ENCODE results near the gene RRAGA.
"Not testable (repeated sequence)": the region's sequence is repeated elsewhere in the genome, so short reads cannot be mapped to it uniquely, and the experiment has no call there.

The RRAGA gene

GRCh38 chr9:19048966-19049916 is at the start of gene RRAGA:
Gene RRAGA (plus strand): TSS chr9:19049427. CDS start chr9:19049660, 233 bp downstream.
- DNase-seq = peak; percentile 95

DNA sequence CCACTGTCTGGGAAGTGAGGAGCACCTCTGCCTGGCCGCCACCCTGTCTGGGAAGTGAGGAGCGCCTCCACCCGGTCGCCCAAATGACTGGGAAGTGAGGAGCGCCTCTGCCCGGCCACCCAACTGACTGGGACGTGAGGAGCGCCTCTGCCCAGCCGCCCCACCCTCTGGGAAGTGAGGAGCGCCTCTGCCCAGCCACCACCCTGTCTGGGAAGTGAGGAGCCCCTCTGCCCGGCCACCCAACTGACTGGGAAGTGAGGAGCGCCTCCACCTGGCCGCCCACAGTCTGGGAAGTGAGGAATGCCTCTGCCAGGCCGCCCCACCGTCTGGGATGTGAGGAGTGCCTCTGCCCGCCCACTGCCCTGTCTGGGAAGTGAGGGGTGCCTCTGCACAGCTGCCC is 49.1 kb upstream of the RRAGA start:
- no peak for DNase-seq

DNA sequence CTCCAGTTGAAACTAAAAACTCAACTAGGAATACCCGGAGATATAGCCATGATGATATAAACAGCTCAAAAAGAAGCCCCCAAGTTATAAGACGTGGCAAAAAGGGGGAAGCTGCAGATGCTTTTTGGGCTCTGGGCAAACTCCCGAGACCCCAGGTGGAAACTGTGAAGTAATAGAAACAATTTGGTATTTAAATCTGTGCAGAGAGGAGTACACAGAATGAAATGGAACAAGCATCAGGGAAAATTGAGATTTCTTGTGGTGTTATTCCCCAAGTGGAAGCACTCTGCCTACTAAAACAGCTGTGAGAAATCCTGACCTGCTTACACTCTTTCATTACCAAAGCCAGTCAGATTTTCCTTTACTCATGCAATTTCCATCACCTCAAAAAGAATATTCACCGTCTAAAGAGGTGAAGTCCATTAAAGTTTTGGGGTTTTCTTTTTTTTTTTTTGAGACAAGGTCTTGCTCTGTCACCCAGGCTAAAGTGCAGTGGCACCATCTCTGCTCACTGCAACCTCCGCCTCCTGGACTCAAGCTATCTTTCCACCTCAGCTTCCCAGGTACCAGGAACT is 39.7 kb upstream of the RRAGA start:
- no peak for DNase-seq

DNA sequence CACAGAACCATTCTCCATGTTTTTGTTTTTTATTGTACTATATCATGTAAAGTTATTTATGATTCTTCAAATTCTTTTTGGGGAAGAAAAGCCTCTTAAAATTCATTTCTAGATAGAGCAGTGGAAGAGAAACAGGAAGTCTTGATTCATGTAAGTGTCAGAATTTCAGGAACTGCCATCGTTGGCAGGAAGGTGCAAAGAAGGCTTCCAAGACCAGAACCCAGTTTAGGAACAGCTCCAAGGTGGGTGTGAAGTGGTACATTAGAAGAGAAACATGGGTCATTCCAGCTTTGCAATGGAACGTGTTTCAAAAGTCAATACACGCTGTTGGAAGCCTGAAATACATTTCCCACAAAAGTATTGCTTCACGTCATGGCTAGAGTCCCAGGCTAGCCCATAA is 31.0 kb upstream of the RRAGA start:
- no peak for DNase-seq

DNA sequence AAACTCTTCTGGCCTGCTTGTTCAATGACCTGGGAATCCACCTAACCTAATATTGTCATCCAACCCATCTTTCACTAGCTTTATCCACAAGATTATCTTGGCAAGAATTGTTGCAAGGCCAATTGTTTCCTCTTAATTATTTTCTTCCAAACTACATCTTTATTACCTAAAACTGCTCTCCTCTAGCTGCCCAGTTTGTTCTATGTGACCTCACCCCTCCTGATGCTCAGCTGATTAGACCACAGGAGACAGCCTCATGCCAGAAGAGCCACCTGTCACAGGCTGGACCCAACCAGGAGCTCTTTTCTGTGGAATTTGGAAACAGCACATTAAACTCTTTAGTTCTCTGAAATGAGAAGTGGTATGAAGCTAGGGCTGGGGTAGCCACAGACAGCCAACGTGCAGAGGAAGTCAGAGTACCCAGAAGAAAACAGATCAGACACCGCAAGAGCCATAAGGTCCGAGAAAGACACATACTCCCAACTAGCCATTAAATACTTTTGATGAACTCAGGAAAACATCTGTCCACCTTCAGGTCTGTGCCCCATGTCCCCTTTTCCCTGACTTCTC is 28.3 kb upstream of the RRAGA start:
- DNase-seq = no peak

- not testable (repeated sequence) for DNase-seq
Measured at GRCh38 chr9:19021649-19022048, 27.6 kb upstream of the RRAGA start.

- no peak for DNase-seq
Measured at GRCh38 chr9:19022206-19022605, 27.0 kb upstream of the RRAGA start.

DNA sequence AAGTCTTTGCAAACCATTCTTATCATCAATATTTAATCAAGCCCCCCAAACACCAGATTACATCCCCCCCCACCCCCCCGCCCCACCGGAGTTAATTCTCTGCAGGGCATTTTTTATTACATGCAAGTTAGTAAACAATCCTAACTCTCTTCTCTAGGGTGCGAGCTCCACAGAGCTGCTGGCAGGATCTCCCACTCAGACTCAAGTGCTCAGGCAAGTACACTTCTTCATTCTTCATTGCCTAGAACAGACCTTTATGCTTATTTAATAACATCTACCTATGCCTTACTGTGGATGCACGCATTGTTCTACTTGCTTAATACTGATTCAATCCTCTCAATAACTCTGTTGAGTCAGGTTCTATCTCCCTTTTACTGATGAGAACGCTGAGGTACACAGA is 26.1 kb upstream of the RRAGA start:
- DNase-seq = no peak

DNA sequence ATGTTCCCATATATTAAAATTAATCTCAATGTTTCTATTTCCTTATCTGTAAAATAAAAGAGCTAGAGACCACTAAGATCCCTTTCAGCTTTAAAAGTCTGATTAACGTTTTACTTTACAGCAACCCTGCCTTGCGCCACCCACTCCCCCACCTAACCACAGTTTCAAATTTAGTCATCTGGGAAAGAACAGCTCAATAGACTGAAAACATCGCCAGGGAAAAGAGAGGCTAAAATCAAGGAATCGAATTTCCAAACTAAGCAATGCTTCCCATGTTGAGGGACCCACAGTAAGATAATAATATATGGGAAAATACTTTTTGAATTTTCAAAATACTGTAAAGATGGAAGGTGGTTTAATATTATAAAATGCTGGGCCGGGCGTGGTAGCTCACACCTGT is 22.9 kb upstream of the RRAGA start:
- DNase-seq = no peak

GRCh38 chr9:19027825-19028224 is 21.4 kb upstream of the RRAGA start:
- no peak for DNase-seq

- DNase-seq = peak; percentile 15
Measured at GRCh38 chr9:19028835-19029451, 20.3 kb upstream of the RRAGA start.

GRCh38 chr9:19030899-19031298 is 18.3 kb upstream of the RRAGA start:
- no peak for DNase-seq

- no peak for DNase-seq
Measured at GRCh38 chr9:19032406-19032805, 16.8 kb upstream of the RRAGA start.

DNA sequence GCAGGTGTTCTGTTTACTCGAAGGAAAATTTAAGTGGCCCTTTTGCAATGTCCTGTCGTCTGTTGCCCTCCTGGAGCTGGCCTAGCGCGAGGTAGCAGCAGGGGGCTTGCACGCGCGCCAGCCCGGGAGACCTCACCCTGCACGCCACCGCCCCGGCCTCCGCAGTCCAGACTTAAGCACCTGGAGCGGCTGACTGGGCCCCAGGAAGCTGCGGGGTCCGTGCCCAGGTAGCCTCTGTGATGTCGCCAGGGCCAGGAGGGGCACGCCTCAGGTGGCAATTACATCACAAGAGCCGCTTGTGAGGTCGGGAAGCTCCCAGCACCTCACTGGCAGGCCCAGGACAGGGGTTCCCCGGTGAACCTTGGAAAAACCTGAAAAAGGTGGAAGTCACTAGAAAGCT is 16.2 kb upstream of the RRAGA start, which contains the start of gene SAXO1:
SAXO1 (minus strand) TSS at position 195 of the 400 bp plus-strand sequence. CDS start 301 bp downstream, outside the sequence.
- no peak for DNase-seq

DNA sequence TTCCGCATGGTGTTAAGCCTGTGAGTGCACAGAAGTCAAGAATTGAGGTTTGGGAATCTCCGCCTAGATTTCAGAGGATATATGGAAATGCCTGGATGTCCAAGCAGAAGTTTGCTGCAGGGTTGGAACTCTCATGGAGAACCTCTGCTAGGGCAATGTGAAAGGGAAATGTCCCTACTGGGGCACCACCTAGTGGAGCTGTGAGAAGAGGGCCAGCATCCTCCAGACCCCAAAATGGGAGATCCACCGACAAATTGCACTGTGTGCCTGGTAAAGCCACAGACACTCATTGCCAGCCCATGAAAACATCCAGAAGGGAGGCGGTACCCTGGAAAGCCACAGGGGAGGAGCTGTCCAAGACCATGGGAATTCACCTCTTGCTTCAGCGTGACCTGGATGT is 12.6 kb upstream of the RRAGA start:
- DNase-seq = no peak

DNA sequence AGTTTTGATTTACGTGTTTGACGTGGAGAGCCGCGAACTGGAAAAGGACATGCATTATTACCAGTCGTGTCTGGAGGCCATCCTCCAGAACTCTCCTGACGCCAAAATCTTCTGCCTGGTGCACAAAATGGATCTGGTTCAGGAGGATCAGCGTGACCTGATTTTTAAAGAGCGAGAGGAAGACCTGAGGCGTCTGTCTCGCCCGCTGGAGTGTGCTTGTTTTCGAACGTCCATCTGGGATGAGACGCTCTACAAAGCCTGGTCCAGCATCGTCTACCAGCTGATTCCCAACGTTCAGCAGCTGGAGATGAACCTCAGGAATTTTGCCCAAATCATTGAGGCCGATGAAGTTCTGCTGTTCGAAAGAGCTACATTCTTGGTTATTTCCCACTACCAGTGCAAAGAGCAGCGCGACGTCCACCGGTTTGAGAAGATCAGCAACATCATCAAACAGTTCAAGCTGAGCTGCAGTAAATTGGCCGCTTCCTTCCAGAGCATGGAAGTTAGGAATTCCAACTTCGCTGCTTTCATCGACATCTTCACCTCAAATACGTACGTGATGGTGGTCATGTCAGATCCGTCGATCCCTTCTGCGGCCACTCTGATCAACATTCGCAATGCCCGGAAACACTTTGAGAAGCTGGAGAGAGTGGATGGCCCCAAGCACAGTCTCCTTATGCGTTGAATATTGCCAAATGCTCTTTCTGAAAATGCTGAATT is 850 bp downstream of the RRAGA start:
- DNase-seq = no peak

DNA sequence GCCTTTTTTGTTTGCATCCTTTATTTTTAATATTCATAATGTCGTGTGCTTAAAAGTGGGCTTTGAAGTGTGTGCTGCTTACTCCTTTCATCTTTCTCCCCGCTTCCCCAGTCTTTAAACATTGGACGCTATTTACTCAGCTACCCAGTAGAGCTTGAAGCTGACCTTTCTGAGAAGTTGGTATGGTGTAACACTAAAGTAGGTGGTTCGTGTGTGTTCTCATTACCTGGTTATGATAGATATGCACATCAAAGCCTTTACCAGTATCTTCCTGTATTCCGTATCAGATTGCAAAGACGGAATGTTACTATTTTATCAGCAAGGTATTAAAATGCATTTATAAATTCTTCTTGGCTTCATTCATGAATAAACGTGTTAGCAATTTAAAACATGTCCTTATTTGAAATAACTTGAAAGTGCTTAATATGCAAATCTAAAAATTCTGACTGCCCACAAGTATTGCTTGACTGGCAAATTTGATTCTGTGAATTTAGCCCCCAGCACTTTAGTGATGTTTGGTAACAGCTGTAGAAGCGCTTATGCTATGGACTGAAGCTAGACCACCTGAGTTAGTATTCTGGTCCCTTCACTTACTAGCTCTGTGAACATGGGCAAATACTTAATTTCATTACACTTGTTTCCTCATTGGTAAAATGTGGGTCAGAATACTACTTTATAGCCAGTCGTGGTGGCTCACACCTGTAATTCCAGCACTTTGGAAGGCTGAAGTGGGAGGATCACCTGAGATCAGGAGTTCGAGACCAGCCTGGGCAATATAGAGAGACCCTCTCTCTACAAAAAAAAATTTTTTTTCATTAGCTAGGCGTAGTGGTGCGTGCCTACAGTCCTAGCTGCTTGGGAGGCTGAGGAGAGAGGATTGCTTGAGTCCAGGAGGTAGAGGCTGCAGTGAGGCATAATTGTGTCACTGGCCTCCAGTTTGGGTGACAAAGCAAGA is 1.7 kb downstream of the RRAGA start:
- DNase-seq = no peak

- no peak for DNase-seq
Measured at GRCh38 chr9:19057033-19057432, 7.8 kb downstream of the RRAGA start.

GRCh38 chr9:19074229-19074628 is 25.0 kb downstream of the RRAGA start:
- no peak for DNase-seq

DNA sequence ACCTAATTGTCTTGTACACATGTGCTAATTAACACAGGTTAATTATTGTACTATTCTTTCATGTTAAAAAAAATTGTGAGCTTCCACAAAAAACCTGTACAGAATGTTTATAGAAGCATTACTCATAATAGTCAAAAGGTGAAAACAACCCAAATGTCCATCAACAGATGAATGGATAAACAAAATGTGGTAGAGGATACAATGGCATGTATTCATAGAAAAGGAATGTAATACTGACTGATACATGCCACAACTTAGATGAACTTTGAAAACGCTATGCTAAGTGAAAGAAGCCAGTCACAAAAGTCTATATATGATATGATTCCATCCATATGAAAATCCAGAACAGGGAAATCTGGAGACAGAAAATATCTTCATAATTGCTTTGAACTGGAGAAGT is 25.6 kb downstream of the RRAGA start:
- no peak for DNase-seq

- DNase-seq = no peak
Measured at GRCh38 chr9:19085295-19085694, 36.1 kb downstream of the RRAGA start.

Measured in NCI-H446 treated with DMSO at 0.1 percent for 48 hours (cell line).